GM23338 (cell line): ENCODE measurements around the gene INHA. TPM values are rescaled to one million over a fixed set of nuclear protein-coding genes. Genes with fewer than 3 reads are reported as not detected.
A peak's percentile ranks its signal among the peaks of the same experiment; 100 is the strongest.

ENCODE experiments used
- ATAC-seq: fragments of 200-7000 bp; cut with Tn5 transposase; 3 replicates; pipeline ENCODE4 v1.9.1; 2020
- DNase-seq: peaks from one replicate; pipeline ENCODE4 v3.0.0-alpha.2; 2015; ENCODE audit warnings: low spot score
- H2AFZ ChIP-seq: fragments of 200-600 bp; sonication (generic); 2 replicates; pipeline ENCODE4 v1.8.0; 2016; ENCODE audit warnings: antibody characterized with exemption, mild to moderate bottlenecking, moderate library complexity
- H3F3A ChIP-seq: fragments of 200-600 bp; sonication (generic); replicated peaks from 2 replicates; pipeline ENCODE4 v1.8.0; 2017; ENCODE audit warnings: antibody characterized with exemption, mixed run types, low read depth
- H3K27ac ChIP-seq: fragments of 200-600 bp; sonication (generic); 2 replicates; pipeline ENCODE4 v1.6.1; 2016; ENCODE audit warnings: low read depth
- H3K27me3 ChIP-seq: fragments of 200-600 bp; sonication (generic); 2 replicates; pipeline ENCODE4 v1.8.0; 2016; ENCODE audit warnings: mild to moderate bottlenecking, mixed run types, moderate library complexity; ENCODE audit not compliant: insufficient read depth
- H3K36me3 ChIP-seq: fragments of 200-600 bp; sonication (generic); 2 replicates; pipeline ENCODE4 v1.8.0; 2016; ENCODE audit warnings: mild to moderate bottlenecking; ENCODE audit not compliant: insufficient read depth
- H3K4me1 ChIP-seq: fragments of 200-600 bp; sonication (generic); 2 replicates; pipeline ENCODE4 v1.8.0; 2016; ENCODE audit warnings: mild to moderate bottlenecking, moderate library complexity; ENCODE audit not compliant: insufficient read depth
- H3K4me2 ChIP-seq: fragments of 200-600 bp; sonication (generic); 2 replicates; pipeline ENCODE4 v1.7.1; 2017; ENCODE audit warnings: mixed run types
- H3K4me3 ChIP-seq: fragments of 200-600 bp; sonication (generic); 2 replicates; pipeline ENCODE4 v1.6.1; 2016; ENCODE audit warnings: mixed run types
- H3K79me2 ChIP-seq: fragments of 200-600 bp; sonication (generic); replicated peaks from 2 replicates; pipeline ENCODE4 v1.8.0; 2017; ENCODE audit warnings: mild to moderate bottlenecking; ENCODE audit not compliant: insufficient read depth
- H3K9me2 ChIP-seq: fragments of 200-600 bp; sonication (generic); 2 replicates; pipeline ENCODE4 v1.8.0; 2017; ENCODE audit not compliant: insufficient read depth
- H4K20me1 ChIP-seq: fragments of 200-600 bp; sonication (generic); replicated peaks from 2 replicates; pipeline ENCODE4 v1.8.0; 2017; ENCODE audit warnings: mild to moderate bottlenecking; ENCODE audit not compliant: insufficient read depth
- H3K27ac Mint-ChIP-seq: 2 replicates; pipeline ENCODE4 v1.8.0; 2020; ENCODE audit warnings: inconsistent platforms, mild to moderate bottlenecking, moderate library complexity, mixed read lengths
- H3K27me3 Mint-ChIP-seq: 3 replicates; pipeline ENCODE4 v1.8.0; 2022; ENCODE audit warnings: low read depth, mild to moderate bottlenecking, moderate library complexity, mixed read lengths, inconsistent platforms; ENCODE audit not compliant: insufficient read depth, poor library complexity
- H3K36me3 Mint-ChIP-seq: 3 replicates; pipeline ENCODE4 v1.8.0; 2021; ENCODE audit warnings: low read depth, mild to moderate bottlenecking, inconsistent platforms, moderate library complexity, mixed read lengths
- H3K4me1 Mint-ChIP-seq: 3 replicates; pipeline ENCODE4 v1.8.0; 2020; ENCODE audit warnings: mild to moderate bottlenecking, inconsistent platforms, mixed read lengths
- H3K4me3 Mint-ChIP-seq: 3 replicates; pipeline ENCODE4 v1.8.0; 2021; ENCODE audit warnings: moderate library complexity, mild to moderate bottlenecking, inconsistent platforms, mixed read lengths
- H3K9me3 Mint-ChIP-seq: 3 replicates; pipeline ENCODE4 v1.8.0; 2020; ENCODE audit warnings: moderate library complexity, mild to moderate bottlenecking, inconsistent platforms, mixed read lengths
- EZH2 ChIP-seq: fragments of 200-600 bp; sonication (generic); IDR thresholded peaks from one replicate; pipeline ENCODE4 v1.8.0; 2017; ENCODE audit warnings: antibody characterized with exemption, mild to moderate bottlenecking, low read depth; ENCODE audit not compliant: unreplicated experiment
- JUNB ChIP-seq: IDR thresholded peaks from one replicate; pipeline ENCODE4 v1.6.1; 2016; ENCODE audit warnings: antibody characterized with exemption; ENCODE audit not compliant: unreplicated experiment
- NANOG ChIP-seq: IDR thresholded peaks from 2 replicates; pipeline ENCODE4 v1.6.1; 2016; ENCODE audit warnings: antibody characterized with exemption, borderline replicate concordance
- STAT1 ChIP-seq: IDR thresholded peaks from one replicate; pipeline ENCODE4 v1.6.1; 2016; ENCODE audit warnings: antibody characterized with exemption; ENCODE audit not compliant: unreplicated experiment
- ZNF114 ChIP-seq: fragments of 250-450 bp; sonication (Bioruptor Pico); IDR thresholded peaks from 2 replicates; pipeline ENCODE4 v1.5.0; 2020; ENCODE audit warnings: mild to moderate bottlenecking, moderate library complexity
- ZNF331 ChIP-seq: fragments of 250-450 bp; sonication (Bioruptor Pico); IDR thresholded peaks from 2 replicates; pipeline ENCODE4 v1.5.0; 2020; ENCODE audit warnings: low read depth, mild to moderate bottlenecking, moderate library complexity
- polyA plus RNA-seq: library from polyadenylated mRNA; unstranded; fragments of >200 nt; fragmentation: Nextera tagmentation; extraction: Ambion mirVana; gene quantifications from 2 replicates; pipeline ENCODE4 v1.2.1, GENCODE V29; 2016
- total RNA-seq: library from RNA; depleted of rRNA; stranded (reverse); fragments of >200 nt; shearing (Covaris generic); gene quantifications from 2 replicates; pipeline ENCODE4 v1.2.3, GENCODE V29; 2014
- TF ChIP-seq, protein P1 (sequence below), 2 experiments: fragments of 200-600 bp in 1 of 2; sonication (generic) in 1 of 2; conservative IDR thresholded peaks; 2 replicates each; pipeline versions ENCODE4 v1.5.1 to v1.6.1; 2016 to 2017; ENCODE audit warnings: antibody characterized with exemption in 2 of 2, low read depth in 2 of 2, mild to moderate bottlenecking in 2 of 2, moderate library complexity in 1 of 2
- TF ChIP-seq, protein P2 (sequence below): IDR thresholded peaks from one replicate; pipeline ENCODE4 v1.6.1; 2018; ENCODE audit warnings: antibody characterized with exemption; ENCODE audit not compliant: unreplicated experiment
- TF ChIP-seq, protein P3 (sequence below): fragments of 250-450 bp; sonication (Bioruptor Pico); IDR thresholded peaks from 2 replicates; pipeline ENCODE4 v1.5.0; 2020; ENCODE audit warnings: mild to moderate bottlenecking, moderate library complexity

The INHA gene
- total and polyA plus RNA-seq, 2 experiments from 2014 or later, result 1.5 to 1.6 TPM

DNA sequence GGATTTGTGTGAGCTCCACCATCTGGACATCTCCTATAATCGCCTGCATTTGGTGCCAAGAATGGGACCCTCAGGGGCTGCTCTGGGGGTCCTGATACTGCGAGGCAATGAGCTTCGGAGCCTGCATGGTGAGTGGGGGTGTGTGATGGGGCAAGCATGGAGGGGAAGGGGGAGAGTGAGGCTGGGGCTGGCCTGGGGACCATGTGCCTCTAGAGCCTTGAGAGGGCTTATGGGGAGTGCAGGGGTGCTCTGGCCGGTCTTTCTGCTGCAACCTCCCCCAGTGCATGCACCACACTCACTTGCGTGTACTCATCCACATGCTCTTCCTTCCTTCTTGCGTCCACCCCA, 33.5 kb downstream of the INHA start (continued):
- TF ChIP-seq, protein P1, sequence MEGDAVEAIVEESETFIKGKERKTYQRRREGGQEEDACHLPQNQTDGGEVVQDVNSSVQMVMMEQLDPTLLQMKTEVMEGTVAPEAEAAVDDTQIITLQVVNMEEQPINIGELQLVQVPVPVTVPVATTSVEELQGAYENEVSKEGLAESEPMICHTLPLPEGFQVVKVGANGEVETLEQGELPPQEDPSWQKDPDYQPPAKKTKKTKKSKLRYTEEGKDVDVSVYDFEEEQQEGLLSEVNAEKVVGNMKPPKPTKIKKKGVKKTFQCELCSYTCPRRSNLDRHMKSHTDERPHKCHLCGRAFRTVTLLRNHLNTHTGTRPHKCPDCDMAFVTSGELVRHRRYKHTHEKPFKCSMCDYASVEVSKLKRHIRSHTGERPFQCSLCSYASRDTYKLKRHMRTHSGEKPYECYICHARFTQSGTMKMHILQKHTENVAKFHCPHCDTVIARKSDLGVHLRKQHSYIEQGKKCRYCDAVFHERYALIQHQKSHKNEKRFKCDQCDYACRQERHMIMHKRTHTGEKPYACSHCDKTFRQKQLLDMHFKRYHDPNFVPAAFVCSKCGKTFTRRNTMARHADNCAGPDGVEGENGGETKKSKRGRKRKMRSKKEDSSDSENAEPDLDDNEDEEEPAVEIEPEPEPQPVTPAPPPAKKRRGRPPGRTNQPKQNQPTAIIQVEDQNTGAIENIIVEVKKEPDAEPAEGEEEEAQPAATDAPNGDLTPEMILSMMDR (conservative IDR thresholded peaks at IDR 0.05; ENCODE audit: low read depth in 2 of 2), result peak in 1 of 2 experiments; percentile 26; a peak in 2 of 4 replicates

DNA sequence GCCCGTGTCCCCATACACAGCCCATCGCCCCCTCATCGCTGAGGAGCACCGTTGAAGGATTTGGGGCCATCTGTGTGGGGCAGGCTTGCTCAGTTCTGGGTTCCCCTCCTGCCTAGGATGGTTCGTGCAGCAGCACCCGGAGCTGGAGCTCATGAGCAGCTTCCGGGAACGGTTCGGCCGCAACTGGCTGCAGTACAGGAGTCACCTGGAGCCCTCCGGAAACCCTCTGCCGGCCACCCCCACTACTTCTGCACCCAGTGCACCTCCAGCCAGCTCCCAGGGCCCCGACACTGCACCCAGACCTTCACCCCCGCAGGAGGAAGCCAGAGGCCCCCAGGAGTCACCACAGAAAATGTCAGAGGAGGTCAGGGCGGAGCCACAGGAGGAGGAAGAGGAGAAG, 35.8 kb downstream of the INHA start:
- H3K27me3 Mint-ChIP-seq, result peaks cover 17% of the 10 kb centered on the region
- ATAC-seq, result no peak; the same call in 2 of the 3 replicates

More for the DNA sequence above, 35.8 kb downstream of the INHA start:
- 0 out of 2 replicates have a peak, but pooled peaks cover 3% of the 10 kb centered on the region for H3F3A ChIP-seq
- no peak overlapping the region for H2AFZ ChIP-seq
- Mint-ChIP-seq H3K36me3 (peaks cover 33% of the 10 kb centered on the region; the same call in 1 of the 3 replicates), H3K4me1 (peaks cover 5% of the 10 kb centered on the region; the same call in 2 of the 3 replicates), H3K9me3 (no peaks in the 10 kb centered on the region), H3K4me3 (no peak overlapping the region), H3K27ac (no peak overlapping the region)
- H4K20me1 ChIP-seq, result no peaks in the 10 kb centered on the region
- no peaks in the 10 kb centered on the region for H3K9me2 ChIP-seq
- DNase-seq, result no peak
- H3K36me3 ChIP-seq, result no peaks in the 10 kb centered on the region
- no peaks in the 10 kb centered on the region for H3K27me3 ChIP-seq
- no peak overlapping the region for H3K4me3 ChIP-seq
- no peaks in the 10 kb centered on the region for H3K79me2 ChIP-seq
- H3K27ac ChIP-seq, result no peak overlapping the region
- H3K4me2 ChIP-seq, result no peak overlapping the region
- TF ChIP-seq, protein P2, sequence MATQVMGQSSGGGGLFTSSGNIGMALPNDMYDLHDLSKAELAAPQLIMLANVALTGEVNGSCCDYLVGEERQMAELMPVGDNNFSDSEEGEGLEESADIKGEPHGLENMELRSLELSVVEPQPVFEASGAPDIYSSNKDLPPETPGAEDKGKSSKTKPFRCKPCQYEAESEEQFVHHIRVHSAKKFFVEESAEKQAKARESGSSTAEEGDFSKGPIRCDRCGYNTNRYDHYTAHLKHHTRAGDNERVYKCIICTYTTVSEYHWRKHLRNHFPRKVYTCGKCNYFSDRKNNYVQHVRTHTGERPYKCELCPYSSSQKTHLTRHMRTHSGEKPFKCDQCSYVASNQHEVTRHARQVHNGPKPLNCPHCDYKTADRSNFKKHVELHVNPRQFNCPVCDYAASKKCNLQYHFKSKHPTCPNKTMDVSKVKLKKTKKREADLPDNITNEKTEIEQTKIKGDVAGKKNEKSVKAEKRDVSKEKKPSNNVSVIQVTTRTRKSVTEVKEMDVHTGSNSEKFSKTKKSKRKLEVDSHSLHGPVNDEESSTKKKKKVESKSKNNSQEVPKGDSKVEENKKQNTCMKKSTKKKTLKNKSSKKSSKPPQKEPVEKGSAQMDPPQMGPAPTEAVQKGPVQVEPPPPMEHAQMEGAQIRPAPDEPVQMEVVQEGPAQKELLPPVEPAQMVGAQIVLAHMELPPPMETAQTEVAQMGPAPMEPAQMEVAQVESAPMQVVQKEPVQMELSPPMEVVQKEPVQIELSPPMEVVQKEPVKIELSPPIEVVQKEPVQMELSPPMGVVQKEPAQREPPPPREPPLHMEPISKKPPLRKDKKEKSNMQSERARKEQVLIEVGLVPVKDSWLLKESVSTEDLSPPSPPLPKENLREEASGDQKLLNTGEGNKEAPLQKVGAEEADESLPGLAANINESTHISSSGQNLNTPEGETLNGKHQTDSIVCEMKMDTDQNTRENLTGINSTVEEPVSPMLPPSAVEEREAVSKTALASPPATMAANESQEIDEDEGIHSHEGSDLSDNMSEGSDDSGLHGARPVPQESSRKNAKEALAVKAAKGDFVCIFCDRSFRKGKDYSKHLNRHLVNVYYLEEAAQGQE, result no peak
- TF ChIP-seq, protein P3, sequence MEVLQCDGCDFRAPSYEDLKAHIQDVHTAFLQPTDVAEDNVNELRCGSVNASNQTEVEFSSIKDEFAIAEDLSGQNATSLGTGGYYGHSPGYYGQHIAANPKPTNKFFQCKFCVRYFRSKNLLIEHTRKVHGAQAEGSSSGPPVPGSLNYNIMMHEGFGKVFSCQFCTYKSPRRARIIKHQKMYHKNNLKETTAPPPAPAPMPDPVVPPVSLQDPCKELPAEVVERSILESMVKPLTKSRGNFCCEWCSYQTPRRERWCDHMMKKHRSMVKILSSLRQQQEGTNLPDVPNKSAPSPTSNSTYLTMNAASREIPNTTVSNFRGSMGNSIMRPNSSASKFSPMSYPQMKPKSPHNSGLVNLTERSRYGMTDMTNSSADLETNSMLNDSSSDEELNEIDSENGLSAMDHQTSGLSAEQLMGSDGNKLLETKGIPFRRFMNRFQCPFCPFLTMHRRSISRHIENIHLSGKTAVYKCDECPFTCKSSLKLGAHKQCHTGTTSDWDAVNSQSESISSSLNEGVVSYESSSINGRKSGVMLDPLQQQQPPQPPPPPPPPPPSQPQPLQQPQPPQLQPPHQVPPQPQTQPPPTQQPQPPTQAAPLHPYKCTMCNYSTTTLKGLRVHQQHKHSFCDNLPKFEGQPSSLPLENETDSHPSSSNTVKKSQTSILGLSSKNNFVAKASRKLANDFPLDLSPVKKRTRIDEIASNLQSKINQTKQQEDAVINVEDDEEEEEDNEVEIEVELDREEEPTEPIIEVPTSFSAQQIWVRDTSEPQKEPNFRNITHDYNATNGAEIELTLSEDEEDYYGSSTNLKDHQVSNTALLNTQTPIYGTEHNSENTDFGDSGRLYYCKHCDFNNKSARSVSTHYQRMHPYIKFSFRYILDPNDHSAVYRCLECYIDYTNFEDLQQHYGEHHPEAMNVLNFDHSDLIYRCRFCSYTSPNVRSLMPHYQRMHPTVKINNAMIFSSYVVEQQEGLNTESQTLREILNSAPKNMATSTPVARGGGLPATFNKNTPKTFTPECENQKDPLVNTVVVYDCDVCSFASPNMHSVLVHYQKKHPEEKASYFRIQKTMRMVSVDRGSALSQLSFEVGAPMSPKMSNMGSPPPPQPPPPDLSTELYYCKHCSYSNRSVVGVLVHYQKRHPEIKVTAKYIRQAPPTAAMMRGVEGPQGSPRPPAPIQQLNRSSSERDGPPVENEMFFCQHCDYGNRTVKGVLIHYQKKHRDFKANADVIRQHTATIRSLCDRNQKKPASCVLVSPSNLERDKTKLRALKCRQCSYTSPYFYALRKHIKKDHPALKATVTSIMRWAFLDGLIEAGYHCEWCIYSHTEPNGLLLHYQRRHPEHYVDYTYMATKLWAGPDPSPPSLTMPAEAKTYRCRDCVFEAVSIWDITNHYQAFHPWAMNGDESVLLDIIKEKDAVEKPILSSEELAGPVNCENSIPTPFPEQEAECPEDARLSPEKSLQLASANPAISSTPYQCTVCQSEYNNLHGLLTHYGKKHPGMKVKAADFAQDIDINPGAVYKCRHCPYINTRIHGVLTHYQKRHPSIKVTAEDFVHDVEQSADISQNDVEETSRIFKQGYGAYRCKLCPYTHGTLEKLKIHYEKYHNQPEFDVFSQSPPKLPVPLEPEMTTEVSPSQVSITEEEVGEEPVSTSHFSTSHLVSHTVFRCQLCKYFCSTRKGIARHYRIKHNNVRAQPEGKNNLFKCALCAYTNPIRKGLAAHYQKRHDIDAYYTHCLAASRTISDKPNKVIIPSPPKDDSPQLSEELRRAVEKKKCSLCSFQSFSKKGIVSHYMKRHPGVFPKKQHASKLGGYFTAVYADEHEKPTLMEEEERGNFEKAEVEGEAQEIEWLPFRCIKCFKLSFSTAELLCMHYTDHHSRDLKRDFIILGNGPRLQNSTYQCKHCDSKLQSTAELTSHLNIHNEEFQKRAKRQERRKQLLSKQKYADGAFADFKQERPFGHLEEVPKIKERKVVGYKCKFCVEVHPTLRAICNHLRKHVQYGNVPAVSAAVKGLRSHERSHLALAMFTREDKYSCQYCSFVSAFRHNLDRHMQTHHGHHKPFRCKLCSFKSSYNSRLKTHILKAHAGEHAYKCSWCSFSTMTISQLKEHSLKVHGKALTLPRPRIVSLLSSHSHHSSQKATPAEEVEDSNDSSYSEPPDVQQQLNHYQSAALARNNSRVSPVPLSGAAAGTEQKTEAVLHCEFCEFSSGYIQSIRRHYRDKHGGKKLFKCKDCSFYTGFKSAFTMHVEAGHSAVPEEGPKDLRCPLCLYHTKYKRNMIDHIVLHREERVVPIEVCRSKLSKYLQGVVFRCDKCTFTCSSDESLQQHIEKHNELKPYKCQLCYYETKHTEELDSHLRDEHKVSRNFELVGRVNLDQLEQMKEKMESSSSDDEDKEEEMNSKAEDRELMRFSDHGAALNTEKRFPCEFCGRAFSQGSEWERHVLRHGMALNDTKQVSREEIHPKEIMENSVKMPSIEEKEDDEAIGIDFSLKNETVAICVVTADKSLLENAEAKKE (CRISPR knock-in tag), result no peak
- TF ChIP-seq JUNB (no peak), STAT1 (no peak), EZH2 (no peak), NANOG (no peak), ZNF114 (CRISPR knock-in tag) (no peak), ZNF331 (CRISPR knock-in tag) (no peak)
- H3K4me1 ChIP-seq, result no peaks in the 10 kb centered on the region
